Panc1 (cell line): ENCODE data around the gene SLC30A3. TPM values are rescaled to one million over a fixed set of nuclear protein-coding genes. Genes with fewer than 3 reads are reported as not detected.

ENCODE experiments used
- ATAC-seq: fragments of 200-7000 bp; cut with Tn5 transposase; 2 replicates; pipeline ENCODE4 v1.9.1; 2020; ENCODE audit warnings: mild to moderate bottlenecking, moderate library complexity
- BruUV-seq: library from RNA; stranded (reverse); fragments of 400-500 nt; replicated peaks from 2 replicates; lab custom pipeline; 2021; lab: Mats Ljungman, UMichigan
- CTCF ChIA-PET: fragments of 300-600 bp; sonication (Branson Sonifier 250); formaldehyde crosslinking; loops from one replicate; lab custom pipeline; 2022; ENCODE audit warnings: antibody characterized with exemption; lab: Charles Lee
- POLR2A ChIA-PET: fragments of 300-600 bp; sonication (Branson Sonifier 250); formaldehyde crosslinking; loops from one replicate; lab custom pipeline; 2022; ENCODE audit warnings: antibody characterized with exemption; lab: Charles Lee
- DNase-seq: peaks from one replicate; pipeline ENCODE4 v3.0.0-alpha.2; 2010; ENCODE audit warnings: low read depth, low spot score
- H3K27ac ChIP-seq: 2 replicates; pipeline ENCODE4 v1.5.1; 2011; ENCODE audit warnings: mild to moderate bottlenecking, low read length, inconsistent platforms
- H3K27me3 ChIP-seq: fragments of 200-500 bp; sonication (Bioruptor generic); 2 replicates; pipeline ENCODE4 v1.6.0; 2014; ENCODE audit warnings: low read length, inconsistent platforms; ENCODE audit not compliant: control insufficient read depth, insufficient read depth
- H3K36me3 ChIP-seq: fragments of 200-500 bp; sonication (Bioruptor generic); 2 replicates; pipeline ENCODE4 v1.5.1; 2014; ENCODE audit warnings: inconsistent platforms, mild to moderate bottlenecking, low read length, moderate library complexity; ENCODE audit not compliant: control insufficient read depth, insufficient read depth
- H3K4me1 ChIP-seq: 2 replicates; pipeline ENCODE4 v1.5.1; 2011; ENCODE audit warnings: inconsistent platforms, mild to moderate bottlenecking, low read length, moderate library complexity; ENCODE audit not compliant: control insufficient read depth, insufficient read depth
- H3K4me3 ChIP-seq, 2 experiments: 2 replicates each; pipeline ENCODE4 v1.5.1; 2011 to 2012; ENCODE audit warnings: low read depth in 2 of 2, low read length in 2 of 2, mild to moderate bottlenecking in 2 of 2, inconsistent platforms in 1 of 2, moderate library complexity in 1 of 2
- H3K9me3 ChIP-seq: fragments of 200-500 bp; sonication (Bioruptor generic); 2 replicates; pipeline ENCODE4 v1.5.1; 2014; ENCODE audit warnings: low read depth, mild to moderate bottlenecking, inconsistent platforms, low read length, moderate library complexity; ENCODE audit not compliant: control insufficient read depth, insufficient read depth
- POLR2AphosphoS5 ChIP-seq: IDR thresholded peaks from 2 replicates; pipeline ENCODE4 v1.6.1; 2012; ENCODE audit warnings: mild to moderate bottlenecking, low read depth, low read length, moderate library complexity
- SIN3A ChIP-seq: IDR thresholded peaks from 2 replicates; pipeline ENCODE4 v1.6.1; 2012; ENCODE audit warnings: low read depth, mild to moderate bottlenecking, low read length, moderate library complexity, borderline replicate concordance; ENCODE audit not compliant: insufficient read depth
- TCF7L2 ChIP-seq: IDR thresholded peaks from 2 replicates; pipeline ENCODE4 v1.6.1; 2011; ENCODE audit warnings: mild to moderate bottlenecking, low read depth, low read length, inconsistent platforms
- in situ Hi-C: cut with HindIII; loops from 2 replicates; pipeline ENCODE4 v1.10.0; 2016; ENCODE audit warnings: low sequenced_read_pairs, low pct_unique_long_range_greater_than_20kb
- intact Hi-C: fragments of 100-400 bp; cut with micrococcal nuclease; formaldehyde crosslinking; loops from one replicate; pipeline ENCODE4 v1.10.0; 2022; ENCODE audit not compliant: unreplicated experiment
- total RNA-seq: library from RNA; stranded (reverse); gene quantifications from one replicate; pipeline ENCODE4 v1.2.1, GENCODE V29; 2021; ENCODE audit not compliant: unreplicated experiment
- TF ChIP-seq, protein P1 (sequence below), 2 experiments: IDR thresholded peaks; 2 replicates each; pipeline ENCODE4 v1.6.1; 2011 to 2012; ENCODE audit warnings: low read depth in 2 of 2, control low read depth in 1 of 2, low read length in 1 of 2, mild to moderate bottlenecking in 1 of 2, moderate library complexity in 1 of 2; ENCODE audit not compliant: insufficient read depth in 1 of 2
- TF ChIP-seq, protein P2 (sequence below): fragments of 450-650 bp; IDR thresholded peaks from 2 replicates; pipeline ENCODE4 v1.5.1; 2017; ENCODE audit warnings: mild to moderate bottlenecking

The SLC30A3 gene
- total RNA-seq, 1 experiment from 2014 or later: 0.59 TPM

DNA sequence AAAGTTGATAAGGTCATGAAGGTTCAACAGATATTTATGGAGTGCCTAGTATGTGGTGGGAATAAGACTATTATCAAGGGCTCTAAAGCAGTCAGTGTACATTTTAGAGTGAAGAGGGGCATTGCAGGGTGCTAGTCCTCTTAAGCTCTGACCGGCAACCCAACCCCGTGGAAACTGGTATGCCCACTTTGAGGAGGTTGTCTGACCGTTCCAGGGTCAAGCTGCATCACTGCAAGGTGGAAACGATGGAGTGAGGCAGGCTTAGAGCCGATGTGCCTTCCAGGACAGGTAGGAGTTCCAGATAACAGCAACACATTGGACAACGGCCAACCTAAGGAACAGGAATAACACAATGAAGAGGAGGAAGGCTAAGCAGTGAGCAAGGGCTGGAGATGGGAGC is 46.8 kb upstream of the SLC30A3 start:
- H3K36me3 ChIP-seq: no peaks in the 10 kb centered on the region
- CTCF ChIA-PET: no interaction called here
- H3K27me3 ChIP-seq: no peaks in the 10 kb centered on the region
- no peak; the same call in 1 of the 2 replicates for ATAC-seq
- intact Hi-C loops: no loop called here
- TF ChIP-seq, protein P1, sequence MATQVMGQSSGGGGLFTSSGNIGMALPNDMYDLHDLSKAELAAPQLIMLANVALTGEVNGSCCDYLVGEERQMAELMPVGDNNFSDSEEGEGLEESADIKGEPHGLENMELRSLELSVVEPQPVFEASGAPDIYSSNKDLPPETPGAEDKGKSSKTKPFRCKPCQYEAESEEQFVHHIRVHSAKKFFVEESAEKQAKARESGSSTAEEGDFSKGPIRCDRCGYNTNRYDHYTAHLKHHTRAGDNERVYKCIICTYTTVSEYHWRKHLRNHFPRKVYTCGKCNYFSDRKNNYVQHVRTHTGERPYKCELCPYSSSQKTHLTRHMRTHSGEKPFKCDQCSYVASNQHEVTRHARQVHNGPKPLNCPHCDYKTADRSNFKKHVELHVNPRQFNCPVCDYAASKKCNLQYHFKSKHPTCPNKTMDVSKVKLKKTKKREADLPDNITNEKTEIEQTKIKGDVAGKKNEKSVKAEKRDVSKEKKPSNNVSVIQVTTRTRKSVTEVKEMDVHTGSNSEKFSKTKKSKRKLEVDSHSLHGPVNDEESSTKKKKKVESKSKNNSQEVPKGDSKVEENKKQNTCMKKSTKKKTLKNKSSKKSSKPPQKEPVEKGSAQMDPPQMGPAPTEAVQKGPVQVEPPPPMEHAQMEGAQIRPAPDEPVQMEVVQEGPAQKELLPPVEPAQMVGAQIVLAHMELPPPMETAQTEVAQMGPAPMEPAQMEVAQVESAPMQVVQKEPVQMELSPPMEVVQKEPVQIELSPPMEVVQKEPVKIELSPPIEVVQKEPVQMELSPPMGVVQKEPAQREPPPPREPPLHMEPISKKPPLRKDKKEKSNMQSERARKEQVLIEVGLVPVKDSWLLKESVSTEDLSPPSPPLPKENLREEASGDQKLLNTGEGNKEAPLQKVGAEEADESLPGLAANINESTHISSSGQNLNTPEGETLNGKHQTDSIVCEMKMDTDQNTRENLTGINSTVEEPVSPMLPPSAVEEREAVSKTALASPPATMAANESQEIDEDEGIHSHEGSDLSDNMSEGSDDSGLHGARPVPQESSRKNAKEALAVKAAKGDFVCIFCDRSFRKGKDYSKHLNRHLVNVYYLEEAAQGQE (IDR thresholded peaks at IDR 0.05; ENCODE audit: insufficient read depth in 1 of 2, low read depth in 2 of 2, low read length in 1 of 2): no peak
- POLR2A ChIA-PET: no interaction called here
- H3K9me3 ChIP-seq: no peaks in the 10 kb centered on the region
- TSS peak; percentile 64 for BruUV-seq
- H3K27ac ChIP-seq: no peak overlapping the region
- no peak overlapping the region for H3K4me3 ChIP-seq
- no peak for DNase-seq
- in situ Hi-C loops: no loop called here
- H3K4me1 ChIP-seq: no peaks in the 10 kb centered on the region

DNA sequence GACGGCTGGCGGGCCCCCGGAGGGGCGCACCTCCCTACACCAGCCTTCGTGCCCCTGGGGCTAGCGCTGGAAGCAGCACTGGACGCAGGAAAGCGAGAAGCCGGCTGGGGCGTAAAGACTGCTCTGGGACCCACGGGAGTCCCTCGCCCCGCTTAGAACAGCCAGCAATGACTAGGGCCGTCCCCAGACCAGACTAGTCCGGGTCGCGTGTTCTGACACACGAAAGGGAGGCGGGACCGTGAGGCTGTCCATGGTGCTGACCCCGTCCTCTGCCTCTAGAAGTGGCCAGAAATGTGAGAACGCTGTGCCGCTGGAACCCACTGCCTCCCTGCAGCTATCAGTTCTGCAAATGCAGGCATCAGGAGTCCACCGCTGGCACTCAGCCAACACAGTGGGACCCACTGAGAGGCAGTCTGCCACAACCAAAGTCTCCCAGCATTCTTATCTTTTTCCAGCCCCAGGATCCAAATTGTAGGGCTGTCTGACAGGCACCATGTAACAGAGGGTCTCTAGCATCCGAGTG is 45.6 kb upstream of the SLC30A3 start, which contains the start of gene UCN:
Gene UCN, minus strand, starts transcription at position 87 of the 523 bp plus-strand sequence. CDS start 550 bp downstream, outside the sequence.
- POLR2A ChIA-PET: no interaction called here
- Histone ChIP-seq H3K36me3 (no peaks in the 10 kb centered on the region), H3K27me3 (no peaks in the 10 kb centered on the region), H3K27ac (no peak within 1 kb of the TSS), H3K4me1 (no peaks in the 10 kb centered on the region), H3K4me3 (no peak within 1 kb of the TSS), H3K9me3 (no peaks in the 10 kb centered on the region)
- no peak for TF ChIP-seq POLR2AphosphoS5
- TF ChIP-seq TCF7L2: no peak
- TF ChIP-seq, protein P2, sequence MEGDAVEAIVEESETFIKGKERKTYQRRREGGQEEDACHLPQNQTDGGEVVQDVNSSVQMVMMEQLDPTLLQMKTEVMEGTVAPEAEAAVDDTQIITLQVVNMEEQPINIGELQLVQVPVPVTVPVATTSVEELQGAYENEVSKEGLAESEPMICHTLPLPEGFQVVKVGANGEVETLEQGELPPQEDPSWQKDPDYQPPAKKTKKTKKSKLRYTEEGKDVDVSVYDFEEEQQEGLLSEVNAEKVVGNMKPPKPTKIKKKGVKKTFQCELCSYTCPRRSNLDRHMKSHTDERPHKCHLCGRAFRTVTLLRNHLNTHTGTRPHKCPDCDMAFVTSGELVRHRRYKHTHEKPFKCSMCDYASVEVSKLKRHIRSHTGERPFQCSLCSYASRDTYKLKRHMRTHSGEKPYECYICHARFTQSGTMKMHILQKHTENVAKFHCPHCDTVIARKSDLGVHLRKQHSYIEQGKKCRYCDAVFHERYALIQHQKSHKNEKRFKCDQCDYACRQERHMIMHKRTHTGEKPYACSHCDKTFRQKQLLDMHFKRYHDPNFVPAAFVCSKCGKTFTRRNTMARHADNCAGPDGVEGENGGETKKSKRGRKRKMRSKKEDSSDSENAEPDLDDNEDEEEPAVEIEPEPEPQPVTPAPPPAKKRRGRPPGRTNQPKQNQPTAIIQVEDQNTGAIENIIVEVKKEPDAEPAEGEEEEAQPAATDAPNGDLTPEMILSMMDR: no peak
- no peak for TF ChIP-seq SIN3A
- TF ChIP-seq, protein P1 (IDR thresholded peaks at IDR 0.05; ENCODE audit: insufficient read depth in 1 of 2, low read depth in 2 of 2, low read length in 1 of 2): peak; percentile 85 to 93
- in situ Hi-C loops (no loop called here), intact Hi-C loops (no loop called here)
- no peak for DNase-seq
- no peak for ATAC-seq
- no TSS peak for BruUV-seq
- CTCF ChIA-PET: no interaction called here
